H1 (cell line): ENCODE measurements around the gene NETO2. TPM values are rescaled to one million over a fixed set of nuclear protein-coding genes. Genes with fewer than 3 reads are reported as not detected.

Source experiments
- CBX8 ChIP-seq: fragments of 300-800, 300-1000 bp; sonication (generic); IDR thresholded peaks from 2 replicates; pipeline ENCODE4 v1.7.1; 2016; ENCODE audit warnings: low read depth, low read length, borderline replicate concordance
- MAFK ChIP-seq: IDR thresholded peaks from 2 replicates; pipeline ENCODE4 v1.6.1; 2012; ENCODE audit warnings: low read depth, mild to moderate bottlenecking, improper control_type of control experiment, low read length
- POU5F1 ChIP-seq: IDR thresholded peaks from 2 replicates; pipeline ENCODE4 v1.6.1; 2011; ENCODE audit warnings: low read depth, mild to moderate bottlenecking, low read length, moderate library complexity
- RAD21 ChIP-seq, 2 experiments: IDR thresholded peaks in 1 of 2; conservative IDR thresholded peaks in 1 of 2; 2 replicates each; pipeline ENCODE4 v1.6.1; 2011; ENCODE audit warnings: low read depth in 2 of 2, low read length in 2 of 2, improper control_type of control experiment in 1 of 2, inconsistent platforms in 1 of 2, mild to moderate bottlenecking in 1 of 2, moderate library complexity in 1 of 2
- SIRT6 ChIP-seq: IDR thresholded peaks from one replicate; pipeline ENCODE4 v1.7.1; 2012; ENCODE audit warnings: low read length, inconsistent platforms
- polyA plus RNA-seq, 7 experiments: library from polyadenylated mRNA; depleted of rRNA in 3 of 7; stranded (reverse) in 5 of 7; unstranded in 2 of 7; fragments of >200 nt in 5 of 7; fragments of 200-250 nt in 2 of 7; gene quantifications; 1 replicate in 5 of 7; 2 replicates in 1 of 7; 4 replicates in 1 of 7; pipeline versions ENCODE4 v1.2.1 to v1.2.3, GENCODE V29; 2011 to 2013; ENCODE audit warnings: missing spikeins in 2 of 7, mixed read lengths in 2 of 7
- total RNA-seq: library from RNA; stranded (reverse); fragmentation: NEBNext Ultra II Directional; extraction: Animal tissue kit (Norgen Biotek cat#: 25700); gene quantifications from 2 replicates; pipeline ENCODE4 v1.2.1, GENCODE V29; 2021

The NETO2 gene
- total and polyA plus RNA-seq, 2 of the 8 experiments (the other 6 are each of a cell fraction or from before 2014, with no cell fraction given), result 9.4 to 12.5 TPM

- TF ChIP-seq MAFK (no peak), SIRT6 (no peak), POU5F1 (no peak), RAD21 (IDR thresholded peaks at IDR 0.05 in 1 of 2, conservative IDR thresholded peaks at IDR 0.05 in 1 of 2; ENCODE audit: low read depth in 2 of 2, low read length in 2 of 2) (no peak), CBX8 (no peak)
Observed at GRCh38 chr16:47072158-47072557, 71.6 kb downstream of the NETO2 start (continued).
